Measurements from ENCODE around the gene TMEM165. TPM values are rescaled to one million over a fixed set of nuclear protein-coding genes. Genes with fewer than 3 reads are reported as not detected.

Gene TMEM165
- total RNA-seq, 1 experiment from 2014 or later: 88.0 TPM

DNA sequence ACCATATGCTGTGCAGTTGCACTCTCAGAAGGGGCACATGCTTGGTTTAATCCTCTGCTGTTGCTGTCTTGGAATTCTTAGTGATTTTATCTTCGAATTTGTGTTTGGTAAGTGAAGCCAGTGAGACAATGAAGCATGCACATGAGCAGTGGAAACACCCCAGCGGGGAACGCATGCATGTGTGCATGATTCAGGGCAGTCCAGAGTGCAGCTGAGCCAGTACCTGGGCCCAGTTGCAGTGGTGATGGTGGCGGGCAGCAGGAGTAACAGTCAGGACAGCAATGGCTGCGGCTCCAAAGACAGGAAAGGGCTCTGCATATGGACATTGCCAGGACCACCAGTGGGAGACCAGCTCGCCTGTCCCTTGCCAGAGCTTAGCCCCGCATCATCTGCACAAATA, 14.3 kb upstream of the TMEM165 start:
- DNase-seq: no peak
- Histone ChIP-seq H3K4me3 (ENCODE audit: insufficient read depth, low read depth, low read length) (no peak overlapping the region), H3K27me3 (ENCODE audit: control insufficient read depth, insufficient read depth, low read length) (no peaks in the 10 kb centered on the region), H3K36me3 (replicated peaks; ENCODE audit: control insufficient read depth, insufficient read depth, low read length) (no peaks in the 10 kb centered on the region)

DNA sequence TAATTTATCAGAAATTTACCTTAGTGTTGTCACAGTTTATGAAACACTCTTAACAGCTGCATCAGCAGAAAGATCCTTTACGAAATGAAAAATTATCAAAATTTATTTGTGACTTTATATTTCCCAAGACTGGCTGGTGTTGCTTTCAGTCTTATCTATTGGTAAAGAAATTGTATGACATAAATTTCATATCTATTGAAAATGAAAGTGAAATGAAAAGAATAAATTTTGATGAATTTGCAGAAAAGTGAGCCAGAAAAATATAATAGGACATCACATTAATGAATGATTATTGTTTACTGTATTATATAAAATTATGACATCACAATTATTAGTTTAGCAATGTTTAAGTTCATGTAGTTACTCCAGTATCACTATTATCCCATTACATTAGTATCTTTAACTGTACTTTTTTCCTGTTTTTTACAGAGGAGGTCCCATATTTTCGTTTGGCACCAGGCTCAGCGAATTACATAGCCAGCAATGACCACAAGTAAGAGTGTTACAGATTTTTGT, 13.2 kb upstream of the TMEM165 start:
- no peaks in the 10 kb centered on the region for H3K27me3 ChIP-seq (ENCODE audit: control insufficient read depth, insufficient read depth, low read length)
- no peak overlapping the region for H3K4me3 ChIP-seq (ENCODE audit: insufficient read depth, low read depth, low read length)
- H3K36me3 ChIP-seq (replicated peaks; ENCODE audit: control insufficient read depth, insufficient read depth, low read length): no peaks in the 10 kb centered on the region
- DNase-seq: no peak

DNA sequence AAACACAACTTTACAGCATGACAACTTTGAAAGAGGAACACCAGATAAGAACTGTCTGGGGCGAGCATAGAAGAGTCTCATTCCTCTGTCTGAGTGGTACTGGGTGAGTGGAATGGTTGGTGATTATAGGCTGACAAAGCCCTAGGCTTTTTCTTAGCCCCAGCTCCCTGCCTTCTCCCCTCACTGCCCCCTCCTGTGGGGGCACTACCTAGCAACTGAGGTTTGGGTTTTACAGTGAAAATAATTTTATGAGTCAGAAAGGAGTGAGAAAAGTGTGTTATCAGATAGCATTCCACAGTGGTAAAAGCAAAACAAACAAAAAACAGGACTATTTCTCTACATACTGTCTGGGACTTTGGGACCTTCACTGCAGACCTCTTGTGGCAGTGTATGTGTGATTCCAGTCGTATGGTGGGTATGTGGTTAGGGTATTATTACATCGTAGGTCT, 10.5 kb upstream of the TMEM165 start:
- H3K4me3 ChIP-seq (ENCODE audit: insufficient read depth, low read depth, low read length): no peak overlapping the region
- no peaks in the 10 kb centered on the region for H3K36me3 ChIP-seq (replicated peaks; ENCODE audit: control insufficient read depth, insufficient read depth, low read length)
- no peak for DNase-seq
- no peaks in the 10 kb centered on the region for H3K27me3 ChIP-seq (ENCODE audit: control insufficient read depth, insufficient read depth, low read length)

DNA sequence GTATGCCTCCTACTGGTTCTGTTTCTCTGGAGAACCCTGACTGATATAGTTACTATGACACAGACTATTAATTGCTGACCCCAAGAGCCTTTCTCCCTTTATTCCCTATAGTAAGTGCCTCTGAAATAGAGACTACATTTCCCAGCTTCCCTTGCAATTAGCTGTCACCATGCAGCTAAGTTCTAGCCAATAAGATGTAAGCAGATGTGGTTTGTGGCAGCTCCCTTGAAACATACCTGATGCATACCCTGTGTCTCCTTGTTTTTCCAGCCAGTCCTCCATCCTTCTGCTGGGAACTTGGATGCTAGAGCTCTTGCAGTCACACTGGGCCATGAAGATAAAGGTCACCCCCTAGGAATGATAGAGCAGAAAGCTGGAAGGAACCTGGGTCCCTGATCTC, 9.7 kb upstream of the TMEM165 start:
- DNase-seq: peak; percentile 43
- Histone ChIP-seq H3K36me3 (replicated peaks; ENCODE audit: control insufficient read depth, insufficient read depth, low read length) (no peaks in the 10 kb centered on the region), H3K4me3 (ENCODE audit: insufficient read depth, low read depth, low read length) (no peak overlapping the region), H3K27me3 (ENCODE audit: control insufficient read depth, insufficient read depth, low read length) (no peaks in the 10 kb centered on the region)

- Histone ChIP-seq H3K36me3 (replicated peaks; ENCODE audit: control insufficient read depth, insufficient read depth, low read length) (no peaks in the 10 kb centered on the region), H3K27me3 (ENCODE audit: control insufficient read depth, insufficient read depth, low read length) (no peaks in the 10 kb centered on the region), H3K4me3 (ENCODE audit: insufficient read depth, low read depth, low read length) (no peak overlapping the region)
- DNase-seq: no peak
Observed at GRCh38 chr4:55386840-55387239, 8.9 kb upstream of the TMEM165 start.

- Histone ChIP-seq H3K36me3 (replicated peaks; ENCODE audit: control insufficient read depth, insufficient read depth, low read length) (no peaks in the 10 kb centered on the region), H3K27me3 (ENCODE audit: control insufficient read depth, insufficient read depth, low read length) (no peaks in the 10 kb centered on the region), H3K4me3 (ENCODE audit: insufficient read depth, low read depth, low read length) (no peak overlapping the region)
- no peak for DNase-seq
Observed at GRCh38 chr4:55393461-55394320, 2.1 kb upstream of the TMEM165 start.

DNA sequence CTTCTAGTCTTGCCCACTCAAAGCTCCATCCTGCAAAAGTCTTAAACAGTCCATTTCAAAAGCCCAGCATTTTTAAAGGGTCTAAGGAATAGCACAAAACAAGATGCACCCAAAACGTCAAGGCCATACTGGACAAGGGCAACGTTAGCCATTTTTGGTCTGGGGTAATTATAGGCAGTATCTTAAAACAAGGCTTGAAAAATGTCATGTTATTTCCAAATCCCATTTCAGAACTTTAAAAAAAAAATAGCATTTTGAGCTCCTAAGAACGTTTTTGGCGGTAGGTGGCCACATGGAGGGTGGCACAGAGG, 584 bp upstream of the TMEM165 start:
- Histone ChIP-seq H3K4me3 (ENCODE audit: insufficient read depth, low read depth, low read length) (peak overlapping the region; percentile 86), H3K27me3 (ENCODE audit: control insufficient read depth, insufficient read depth, low read length) (no peaks in the 10 kb centered on the region), H3K36me3 (replicated peaks; ENCODE audit: control insufficient read depth, insufficient read depth, low read length) (no peaks in the 10 kb centered on the region)
- DNase-seq: no peak

- peak overlapping the region; percentile 86 for H3K4me3 ChIP-seq (ENCODE audit: insufficient read depth, low read depth, low read length)
- DNase-seq: peak; percentile 79
- no peaks in the 10 kb centered on the region for H3K27me3 ChIP-seq (ENCODE audit: control insufficient read depth, insufficient read depth, low read length)
- H3K36me3 ChIP-seq (replicated peaks; ENCODE audit: control insufficient read depth, insufficient read depth, low read length): no peaks in the 10 kb centered on the region
Observed at GRCh38 chr4:55396308-55397125, 760 bp downstream of the TMEM165 start.

- Histone ChIP-seq H3K36me3 (replicated peaks; ENCODE audit: control insufficient read depth, insufficient read depth, low read length) (no peaks in the 10 kb centered on the region), H3K4me3 (ENCODE audit: insufficient read depth, low read depth, low read length) (peak overlapping the region; percentile 86), H3K27me3 (ENCODE audit: control insufficient read depth, insufficient read depth, low read length) (no peaks in the 10 kb centered on the region)
- DNase-seq: no peak
Observed at GRCh38 chr4:55397126-55397436, 1.3 kb downstream of the TMEM165 start.

- no peak for DNase-seq
- no peaks in the 10 kb centered on the region for H3K27me3 ChIP-seq (ENCODE audit: control insufficient read depth, insufficient read depth, low read length)
- H3K4me3 ChIP-seq (ENCODE audit: insufficient read depth, low read depth, low read length): peak overlapping the region; percentile 86
- H3K36me3 ChIP-seq (replicated peaks; ENCODE audit: control insufficient read depth, insufficient read depth, low read length): no peaks in the 10 kb centered on the region
Observed at GRCh38 chr4:55397520-55398321, 2.0 kb downstream of the TMEM165 start.

- no peaks in the 10 kb centered on the region; the same call in 1 of the 2 replicates for H3K36me3 ChIP-seq (replicated peaks; ENCODE audit: control insufficient read depth, insufficient read depth, low read length)
Observed at GRCh38 chr4:55398461-55398860, 2.7 kb downstream of the TMEM165 start.

DNA sequence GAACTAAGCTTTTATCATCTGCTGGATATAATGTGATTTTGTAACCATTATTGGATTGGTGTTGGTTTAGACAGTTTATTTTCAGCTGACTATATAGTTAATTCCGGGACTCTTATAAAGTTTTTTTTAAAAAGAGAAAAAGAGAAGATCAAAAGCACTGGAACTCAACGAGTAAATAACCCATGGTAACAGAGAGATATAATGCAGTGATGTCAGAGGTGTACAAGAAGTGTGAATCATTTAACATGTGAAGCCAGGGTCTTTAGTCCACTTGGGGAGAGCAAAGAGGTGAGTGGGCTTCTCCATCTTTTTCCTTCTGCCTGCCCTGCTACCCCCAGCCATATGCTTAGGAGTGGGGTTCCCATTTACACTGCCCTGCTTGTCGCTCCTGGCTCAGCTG, 3.2 kb downstream of the TMEM165 start:
- Histone ChIP-seq H3K4me3 (ENCODE audit: insufficient read depth, low read depth, low read length) (no peak overlapping the region), H3K27me3 (ENCODE audit: control insufficient read depth, insufficient read depth, low read length) (no peaks in the 10 kb centered on the region), H3K36me3 (replicated peaks; ENCODE audit: control insufficient read depth, insufficient read depth, low read length) (peaks cover 2% of the 10 kb centered on the region)
- no peak for DNase-seq

More at GRCh38 chr4:55398461-55398860, 2.7 kb downstream of the TMEM165 start:
- Histone ChIP-seq H3K4me3 (ENCODE audit: insufficient read depth, low read depth, low read length) (peak overlapping the region; percentile 86), H3K27me3 (ENCODE audit: control insufficient read depth, insufficient read depth, low read length) (no peaks in the 10 kb centered on the region)
- no peak for DNase-seq

GRCh38 chr4:55399581-55399980, 3.8 kb downstream of the TMEM165 start:
- no peak for DNase-seq
- Histone ChIP-seq H3K4me3 (ENCODE audit: insufficient read depth, low read depth, low read length) (no peak overlapping the region), H3K36me3 (replicated peaks; ENCODE audit: control insufficient read depth, insufficient read depth, low read length) (peaks cover 2% of the 10 kb centered on the region), H3K27me3 (ENCODE audit: control insufficient read depth, insufficient read depth, low read length) (no peaks in the 10 kb centered on the region)

- DNase-seq: no peak
Observed at GRCh38 chr4:55405073-55405472, 9.3 kb downstream of the TMEM165 start.

More at GRCh38 chr4:55405073-55405472, 9.3 kb downstream of the TMEM165 start:
- Histone ChIP-seq H3K4me3 (ENCODE audit: insufficient read depth, low read depth, low read length) (no peak overlapping the region), H3K36me3 (replicated peaks; ENCODE audit: control insufficient read depth, insufficient read depth, low read length) (peaks cover 3% of the 10 kb centered on the region), H3K27me3 (ENCODE audit: control insufficient read depth, insufficient read depth, low read length) (no peaks in the 10 kb centered on the region)
